SW 1271 (cell line): Measurements from ENCODE around the gene DDX49.

Experiments
- DNase-seq, 2 experiments: peaks; one replicate each; lab custom pipeline; 2025; lab: John Stamatoyannopoulos, UW

DDX49 gene

DNA sequence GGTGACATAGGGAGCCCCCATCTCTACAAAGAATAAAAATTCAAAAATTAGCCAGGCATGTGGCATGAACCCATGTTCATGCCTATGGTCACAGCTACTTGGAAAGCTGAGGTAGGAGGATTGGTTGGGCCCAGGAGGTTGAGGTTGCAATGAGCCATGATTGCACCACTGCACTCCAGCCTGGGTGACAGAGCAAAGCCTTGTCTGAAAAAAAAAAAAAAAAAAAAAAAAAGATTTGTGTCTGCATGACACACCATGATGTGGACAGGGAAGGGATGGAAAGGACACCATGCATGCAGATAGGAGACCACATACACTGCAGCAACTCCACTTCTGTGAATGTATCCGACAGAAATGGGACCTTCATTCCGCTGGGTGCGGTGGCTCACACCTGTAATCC is 55.5 kb downstream of the DDX49 start:
- no peak for DNase-seq

DNA sequence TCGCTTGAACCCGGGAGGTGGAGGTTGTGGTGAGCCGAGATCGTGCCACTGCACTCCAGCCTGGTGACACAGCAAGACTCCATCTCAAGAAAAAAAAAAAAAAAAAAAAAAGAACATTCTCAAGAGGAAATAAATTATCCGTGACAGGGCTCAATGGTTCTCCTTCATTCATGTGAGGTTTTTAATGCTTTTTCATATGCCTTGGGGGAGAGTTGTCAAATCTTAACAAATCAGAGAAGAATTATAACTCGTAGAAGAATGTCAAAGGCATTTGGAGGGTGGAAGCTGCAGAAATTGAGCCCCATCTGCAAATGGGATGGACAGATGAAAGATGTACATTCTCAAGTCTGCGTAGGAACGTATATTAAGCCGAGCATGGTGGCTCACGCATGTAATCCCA is 56.4 kb downstream of the DDX49 start:
- no peak for DNase-seq
